Sigmoid colon (tissue), 4 donors: ENCODE data around the gene CCDC171.
"Not testable (repeated sequence)": the region's sequence is repeated elsewhere in the genome, so short reads cannot be mapped to it uniquely, and the experiment has no call there.

ENCODE experiments used
- CTCF ChIP-seq, 4 experiments: fragments of 450-650 bp in 3 of 4; fragments of 200-600 bp in 1 of 4; IDR thresholded peaks; one replicate each; pipeline ENCODE4 v1.5.1; 2016 to 2019; ENCODE audit warnings: antibody characterized with exemption in 4 of 4, mild to moderate bottlenecking in 3 of 4, moderate library complexity in 2 of 4
- EP300 ChIP-seq, 4 donors: sonication (generic); formaldehyde crosslinking; IDR thresholded peaks; one replicate each; pipeline ENCODE4 v1.6.1; 2017; ENCODE audit warnings: antibody characterized with exemption in 4 of 4
- POLR2A ChIP-seq, 2 donors: fragments of 450-650 bp; IDR thresholded peaks; one replicate each; pipeline ENCODE4 v1.6.1; 2016; ENCODE audit warnings: antibody characterized with exemption in 2 of 2, mild to moderate bottlenecking in 2 of 2, moderate library complexity in 2 of 2

- not testable (repeated sequence) for TF ChIP-seq POLR2A, EP300, CTCF (IDR thresholded peaks at IDR 0.05)
Observed at GRCh38 chr9:15527035-15527434, 25.8 kb upstream of the CCDC171 start.
